Neutrophil (primary cell): Measurements from ENCODE around the gene FRK.

Source experiments
- H3K27ac ChIP-seq: fragments of 200-600 bp; sonication (generic); 2 replicates; pipeline ENCODE4 v1.5.1; 2016; ENCODE audit warnings: mild to moderate bottlenecking, moderate library complexity
- H3K27me3 ChIP-seq: fragments of 200-600 bp; sonication (generic); 2 replicates; pipeline ENCODE4 v1.6.0; 2016; ENCODE audit warnings: mild to moderate bottlenecking
- H3K36me3 ChIP-seq: fragments of 200-600 bp; sonication (generic); 2 replicates; pipeline ENCODE4 v1.5.1; 2017
- H3K4me1 ChIP-seq, 2 experiments: fragments of 200-600 bp in 1 of 2; sonication (generic) in 1 of 2; 1 replicate in 1 of 2; 2 replicates in 1 of 2; pipeline versions ENCODE4 v1.5.1 to v1.6.1; 2013 to 2016; ENCODE audit warnings: low read depth in 1 of 2, low read length in 1 of 2, mild to moderate bottlenecking in 1 of 2, moderate library complexity in 1 of 2; ENCODE audit not compliant: control insufficient read depth in 1 of 2, insufficient read depth in 1 of 2
- H3K4me3 ChIP-seq, 2 experiments: fragments of 200-600 bp in 1 of 2; sonication (generic) in 1 of 2; 1 replicate in 1 of 2; 2 replicates in 1 of 2; pipeline ENCODE4 v1.5.1; 2013 to 2016; ENCODE audit warnings: low read depth in 1 of 2, low read length in 1 of 2, mild to moderate bottlenecking in 1 of 2, moderate library complexity in 1 of 2
- H3K9me3 ChIP-seq: fragments of 200-600 bp; sonication (generic); 2 replicates; pipeline ENCODE4 v1.5.1; 2016
- TF ChIP-seq, protein P1 (sequence below): fragments of 200-600 bp; sonication (generic); IDR thresholded peaks from 2 replicates; pipeline ENCODE4 v1.5.1; 2016; ENCODE audit warnings: antibody characterized with exemption

FRK gene

GRCh38 chr6:115898246-115898645 is 162.4 kb downstream of the FRK start:
- Histone ChIP-seq H3K27me3 (no peaks in the 10 kb centered on the region), H3K4me3 (no peak overlapping the region), H3K9me3 (no peaks in the 10 kb centered on the region), H3K27ac (no peak overlapping the region), H3K36me3 (no peaks in the 10 kb centered on the region), H3K4me1 (no peaks in the 10 kb centered on the region)
- TF ChIP-seq, protein P1, sequence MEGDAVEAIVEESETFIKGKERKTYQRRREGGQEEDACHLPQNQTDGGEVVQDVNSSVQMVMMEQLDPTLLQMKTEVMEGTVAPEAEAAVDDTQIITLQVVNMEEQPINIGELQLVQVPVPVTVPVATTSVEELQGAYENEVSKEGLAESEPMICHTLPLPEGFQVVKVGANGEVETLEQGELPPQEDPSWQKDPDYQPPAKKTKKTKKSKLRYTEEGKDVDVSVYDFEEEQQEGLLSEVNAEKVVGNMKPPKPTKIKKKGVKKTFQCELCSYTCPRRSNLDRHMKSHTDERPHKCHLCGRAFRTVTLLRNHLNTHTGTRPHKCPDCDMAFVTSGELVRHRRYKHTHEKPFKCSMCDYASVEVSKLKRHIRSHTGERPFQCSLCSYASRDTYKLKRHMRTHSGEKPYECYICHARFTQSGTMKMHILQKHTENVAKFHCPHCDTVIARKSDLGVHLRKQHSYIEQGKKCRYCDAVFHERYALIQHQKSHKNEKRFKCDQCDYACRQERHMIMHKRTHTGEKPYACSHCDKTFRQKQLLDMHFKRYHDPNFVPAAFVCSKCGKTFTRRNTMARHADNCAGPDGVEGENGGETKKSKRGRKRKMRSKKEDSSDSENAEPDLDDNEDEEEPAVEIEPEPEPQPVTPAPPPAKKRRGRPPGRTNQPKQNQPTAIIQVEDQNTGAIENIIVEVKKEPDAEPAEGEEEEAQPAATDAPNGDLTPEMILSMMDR: no peak

GRCh38 chr6:115896538-115897129 is 164.1 kb downstream of the FRK start:
- no peaks in the 10 kb centered on the region for H3K27me3 ChIP-seq
- H3K36me3 ChIP-seq: no peaks in the 10 kb centered on the region
- no peak overlapping the region for H3K27ac ChIP-seq
- TF ChIP-seq, protein P1: no peak
- H3K4me3 ChIP-seq: no peak overlapping the region
- H3K9me3 ChIP-seq: no peaks in the 10 kb centered on the region
- H3K4me1 ChIP-seq: no peaks in the 10 kb centered on the region

DNA sequence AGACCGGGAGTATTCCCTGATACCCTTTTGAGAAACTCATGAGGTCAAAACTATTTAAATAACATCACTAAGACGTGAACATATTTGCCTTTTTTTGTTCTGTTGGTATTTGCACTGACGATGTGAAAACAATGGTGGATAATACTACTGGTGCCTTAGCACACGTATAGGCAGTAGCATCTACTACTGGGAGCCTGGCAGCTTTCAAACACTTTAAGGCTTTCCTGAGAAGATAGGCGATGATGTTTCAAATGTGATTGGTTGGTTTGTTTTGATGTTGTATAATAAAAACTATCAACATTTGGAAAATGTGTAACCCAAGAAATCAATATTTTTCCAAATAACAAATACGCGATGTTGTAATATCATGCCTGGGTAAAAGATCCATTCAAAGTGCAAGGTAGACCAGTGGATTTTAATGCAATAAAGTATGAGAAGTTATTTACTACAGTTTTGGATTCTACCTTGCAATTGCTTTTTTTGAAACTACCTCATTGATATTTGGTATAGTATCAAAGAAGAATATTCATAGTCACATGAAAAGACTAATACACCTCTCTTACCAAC is 166.2 kb downstream of the FRK start:
- Histone ChIP-seq H3K36me3 (no peaks in the 10 kb centered on the region), H3K4me3 (no peak overlapping the region), H3K9me3 (no peaks in the 10 kb centered on the region), H3K27ac (no peak overlapping the region), H3K4me1 (no peaks in the 10 kb centered on the region), H3K27me3 (no peaks in the 10 kb centered on the region)
- TF ChIP-seq, protein P1: no peak

DNA sequence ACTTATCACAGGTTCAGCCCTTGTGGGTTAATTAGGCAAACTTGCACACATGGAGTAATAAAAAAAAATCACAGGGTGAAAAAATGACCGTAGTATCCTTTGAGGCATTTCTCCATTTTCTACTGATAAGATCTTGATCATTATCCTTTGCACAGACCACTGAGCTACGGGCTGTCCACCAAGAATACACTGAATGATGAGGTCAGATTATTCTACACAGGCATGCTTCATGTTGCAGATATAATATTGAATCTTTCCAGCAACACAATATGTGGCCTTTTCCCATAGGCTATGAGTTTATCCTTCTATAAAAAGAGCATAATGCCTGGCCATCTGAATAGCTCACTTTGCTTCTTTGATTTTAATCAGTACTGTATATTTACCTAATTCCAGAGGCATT is 168.9 kb downstream of the FRK start:
- Histone ChIP-seq H3K27me3 (no peaks in the 10 kb centered on the region), H3K27ac (no peak overlapping the region), H3K4me3 (no peak overlapping the region), H3K36me3 (no peaks in the 10 kb centered on the region), H3K4me1 (no peaks in the 10 kb centered on the region), H3K9me3 (no peaks in the 10 kb centered on the region)
- TF ChIP-seq, protein P1: no peak

DNA sequence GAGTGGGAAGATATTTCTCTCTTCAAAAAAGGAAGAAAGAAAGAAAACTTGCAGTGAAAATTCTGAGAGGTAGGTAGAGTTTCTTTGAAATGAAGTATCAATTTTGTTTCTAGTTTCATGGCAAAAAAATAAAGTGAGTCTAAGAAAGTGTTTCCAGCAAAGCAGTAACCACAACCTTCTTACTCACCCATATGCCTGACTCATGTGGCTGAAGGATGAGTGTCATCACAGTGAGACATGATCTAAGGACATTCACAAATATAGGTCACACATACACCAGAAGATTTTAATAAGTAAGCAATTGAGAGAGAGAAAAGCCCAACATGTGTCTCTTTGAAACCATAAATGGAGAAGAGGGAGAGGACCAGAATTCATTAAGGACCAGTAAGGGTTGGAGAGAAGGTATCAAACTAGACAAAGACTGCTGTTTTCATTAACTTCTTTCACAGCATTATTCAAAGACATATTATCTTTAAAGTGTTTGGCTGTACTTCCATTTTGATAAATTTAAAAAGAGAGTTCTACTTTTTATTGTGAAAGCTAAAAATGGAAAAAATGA is 169.5 kb downstream of the FRK start:
- no peak overlapping the region for H3K4me3 ChIP-seq
- TF ChIP-seq, protein P1: no peak
- H3K27ac ChIP-seq: no peak overlapping the region

More for the DNA sequence above, 169.5 kb downstream of the FRK start:
- H3K4me1 ChIP-seq: no peaks in the 10 kb centered on the region
- H3K27me3 ChIP-seq: no peaks in the 10 kb centered on the region
- H3K9me3 ChIP-seq: no peaks in the 10 kb centered on the region
- no peaks in the 10 kb centered on the region for H3K36me3 ChIP-seq
